K562 (cell line): ENCODE data around the gene MFN1. TPM values are rescaled to one million over a fixed set of nuclear protein-coding genes. Genes with fewer than 3 reads are reported as not detected.

Experiments
- ATAC-seq: fragments of 200-7000 bp; cut with Tn5 transposase; 3 replicates; pipeline ENCODE4 v1.9.1; 2020; ENCODE audit warnings: moderate library complexity
- BruUV-seq: library from RNA; stranded (reverse); fragments of 400-500 nt; replicated peaks from 2 replicates; lab custom pipeline; 2021; lab: Mats Ljungman, UMichigan
- CTCF ChIA-PET: fragments of 300-600 bp; formaldehyde crosslinking; extraction: SDS; loops from one replicate; lab custom pipeline; 2021; ENCODE audit warnings: low intra/inter-chr PET ratio; lab: Yijun Ruan, JAX
- POLR2A ChIA-PET: fragments of 300-600, 350-650 bp; sonication (Branson Sonifier 250); formaldehyde crosslinking; extraction: SDS; loops from one replicate; lab custom pipeline; 2021; ENCODE audit warnings: antibody characterized with exemption, inconsistent platforms; lab: Yijun Ruan, JAX
- DNase-seq, 4 experiments: peaks; one replicate each; pipeline versions ENCODE4 v3.0.0 to v3.0.0-alpha.2; 2011 to 2018; ENCODE audit warnings: low spot score in 3 of 4, mixed read lengths in 3 of 4; ENCODE audit errors: extremely low read depth in 1 of 4
- FAIRE-seq: peaks from 2 replicates; lab custom pipeline; 2011; peaks lifted over from hg19 to GRCh38; lab: Jason Lieb, UNC
- H2AFZ ChIP-seq: 2 replicates; pipeline ENCODE4 v1.6.0; 2011; ENCODE audit warnings: low read depth, low read length, control low read depth, inconsistent platforms
- H3K27ac ChIP-seq: fragments of 200-600 bp; 3 replicates; pipeline ENCODE4 v1.8.0; 2011; ENCODE audit warnings: low read depth, mild to moderate bottlenecking, control low read depth, inconsistent platforms, low read length, moderate library complexity, mixed read lengths; ENCODE audit errors: extremely low read depth
- H3K27me3 ChIP-seq, 2 experiments: fragments of 300-600 bp in 1 of 2; 2 replicates in 1 of 2; 3 replicates in 1 of 2; pipeline versions ENCODE4 v1.6.0 to v1.8.0; 2011; ENCODE audit warnings: inconsistent platforms in 2 of 2, low read length in 2 of 2, mild to moderate bottlenecking in 1 of 2, mixed read lengths in 1 of 2, moderate library complexity in 1 of 2; ENCODE audit not compliant: control insufficient read depth in 2 of 2, insufficient read depth in 2 of 2
- H3K36me3 ChIP-seq: fragments of 300-600 bp; 3 replicates; pipeline ENCODE4 v1.8.0; 2011; ENCODE audit warnings: mild to moderate bottlenecking, low read length, inconsistent platforms; ENCODE audit not compliant: control insufficient read depth, insufficient read depth
- H3K4me1 ChIP-seq, 2 experiments: fragments of 200-600 bp in 1 of 2; replicated peaks in 1 of 2; 2 replicates in 1 of 2; 3 replicates in 1 of 2; pipeline versions ENCODE4 v1.5.1 to v1.8.0; 2011; ENCODE audit warnings: inconsistent platforms in 2 of 2, low read length in 2 of 2, mild to moderate bottlenecking in 1 of 2, mixed read lengths in 1 of 2, moderate library complexity in 1 of 2; ENCODE audit not compliant: control insufficient read depth in 2 of 2, insufficient read depth in 2 of 2
- H3K4me2 ChIP-seq: 2 replicates; pipeline ENCODE4 v1.6.1; 2011; ENCODE audit warnings: low read length, control low read depth, inconsistent platforms, mixed read lengths; ENCODE audit not compliant: insufficient read depth
- H3K4me3 ChIP-seq: fragments of 200-600 bp; sonication (generic), shearing (Covaris generic); 2 replicates; pipeline ENCODE4 v1.5.1; 2016; ENCODE audit warnings: control low read depth, inconsistent platforms
- H3K79me2 ChIP-seq: fragments of 200-600 bp; 3 replicates; pipeline ENCODE4 v1.8.0; 2011; ENCODE audit warnings: low read length, inconsistent platforms; ENCODE audit not compliant: control insufficient read depth, insufficient read depth
- H3K9ac ChIP-seq, 2 experiments: 2 replicates each; pipeline versions ENCODE4 v1.6.0 to v1.6.1; 2011; ENCODE audit warnings: low read depth in 2 of 2, low read length in 2 of 2, control low read depth in 1 of 2, inconsistent platforms in 1 of 2, mild to moderate bottlenecking in 1 of 2, mixed read lengths in 1 of 2; ENCODE audit not compliant: insufficient read depth in 1 of 2
- H3K9me1 ChIP-seq: one replicate; pipeline ENCODE4 v1.6.0; 2011; ENCODE audit warnings: inconsistent platforms, mild to moderate bottlenecking, low read length, moderate library complexity; ENCODE audit not compliant: control insufficient read depth, insufficient read depth
- H3K9me3 ChIP-seq: replicated peaks from 2 replicates; pipeline ENCODE4 v1.5.1; 2011; ENCODE audit warnings: low read depth, low read length, inconsistent platforms; ENCODE audit not compliant: control insufficient read depth, insufficient read depth
- H4K20me1 ChIP-seq: replicated peaks from 2 replicates; pipeline ENCODE4 v1.6.1; 2011; ENCODE audit warnings: low read length, inconsistent platforms, mixed read lengths; ENCODE audit not compliant: control insufficient read depth, insufficient read depth
- ARID3A ChIP-seq: IDR thresholded peaks from 2 replicates; pipeline ENCODE4 v1.6.1; 2012; ENCODE audit warnings: low read depth, low read length, improper control_type of control experiment, borderline replicate concordance
- CBFA2T2 ChIP-seq: fragments of 450-650 bp; conservative IDR thresholded peaks from 2 replicates; pipeline ENCODE4 v1.6.1; 2017; ENCODE audit warnings: mild to moderate bottlenecking
- EHMT2 ChIP-seq: fragments of 450-650 bp; IDR thresholded peaks from 2 replicates; pipeline ENCODE4 v1.6.1; 2018; ENCODE audit warnings: antibody characterized with exemption
- EP400 ChIP-seq: fragments of 450-650 bp; IDR thresholded peaks from 2 replicates; pipeline ENCODE4 v1.6.1; 2017; ENCODE audit warnings: antibody characterized with exemption, mild to moderate bottlenecking, moderate library complexity
- FOXM1 ChIP-seq, 2 experiments: fragments of 450-650 bp in 1 of 2; sonication (generic) in 1 of 2; formaldehyde crosslinking in 1 of 2; IDR thresholded peaks; 2 replicates each; pipeline versions ENCODE4 v1.6.1 to v1.9.0; 2017 to 2022; ENCODE audit warnings: low read depth in 2 of 2, mild to moderate bottlenecking in 2 of 2, missing genetic modification reagents in 1 of 2, moderate library complexity in 1 of 2
- KAT7 ChIP-seq: sonication (generic); formaldehyde crosslinking; IDR thresholded peaks from 2 replicates; pipeline ENCODE4 v1.8.0; 2022; ENCODE audit warnings: missing genetic modification reagents, mild to moderate bottlenecking, borderline replicate concordance
- NR2F6 ChIP-seq: fragments of 450-650 bp; formaldehyde crosslinking; IDR thresholded peaks from 2 replicates; pipeline ENCODE4 v1.4.0; 2020; ENCODE audit warnings: mild to moderate bottlenecking
- RBM15 ChIP-seq: fragments of 200-400 bp; formaldehyde crosslinking; IDR thresholded peaks from 2 replicates; pipeline ENCODE4 v1.6.1; 2018; ENCODE audit warnings: mild to moderate bottlenecking, low read length, moderate library complexity; ENCODE audit not compliant: insufficient read depth
- RFX1 ChIP-seq: fragments of 450-650 bp; IDR thresholded peaks from 2 replicates; pipeline ENCODE4 v1.6.1; 2016; ENCODE audit warnings: mild to moderate bottlenecking, moderate library complexity
- XRCC3 ChIP-seq: fragments of 450-650 bp; IDR thresholded peaks from 2 replicates; pipeline ENCODE4 v1.6.1; 2017; ENCODE audit warnings: mild to moderate bottlenecking, moderate library complexity
- ZBTB2 ChIP-seq: fragments of 450-650 bp; IDR thresholded peaks from 2 replicates; pipeline ENCODE4 v1.6.1; 2016; ENCODE audit warnings: antibody characterized with exemption
- ZNF146 ChIP-seq: IDR thresholded peaks from one replicate; pipeline ENCODE4 v1.6.1; 2018; ENCODE audit warnings: missing compliant biosample characterization; ENCODE audit not compliant: unreplicated experiment
- ZNF174 ChIP-seq: fragments of 250-450 bp; sonication (Bioruptor Pico); IDR thresholded peaks from 2 replicates; pipeline ENCODE4 v1.4.0; 2020; ENCODE audit warnings: mild to moderate bottlenecking
- WGBS: fragments of 100-300 bp; shearing (Covaris generic); methylation state at CpG from one replicate; pipeline ENCODE4 v1.1.6; 2016; ENCODE audit warnings: low coverage, mixed read lengths; ENCODE audit not compliant: insufficient coverage; ENCODE audit errors: missing lambda C conversion rate; 5-methylcytosine and 5-hydroxymethylcytosine counted together
- in situ Hi-C: fragments of 300-500 bp; cut with MboI; formaldehyde crosslinking; loops from 4 replicates; pipeline ENCODE4 v1.15.0; 2018; ENCODE audit warnings: inconsistent platforms, mixed read lengths
- intact Hi-C: fragments of 100-400 bp; cut with micrococcal nuclease; formaldehyde crosslinking; loops from 2 replicates; pipeline ENCODE4 v1.14.2; 2022
- polyA plus RNA-seq, 8 experiments: library from polyadenylated mRNA; depleted of rRNA in 4 of 8; stranded (reverse) in 5 of 8; unstranded in 3 of 8; fragments of >200 nt; fragmentation: Nextera tagmentation in 2 of 8; fragmentation: Illumina TruSeq in 1 of 8; extraction: Ambion mirVana in 2 of 8; extraction: Trizol in 1 of 8; gene quantifications; 2 replicates each; pipeline versions ENCODE4 v1.2.1 to v1.2.3, GENCODE V29; 2011 to 2014; ENCODE audit warnings: inconsistent platforms in 1 of 8, missing spikeins in 1 of 8
- total RNA-seq, 7 experiments: library from RNA; depleted of rRNA in 6 of 7; stranded (reverse); fragments of >200 nt in 6 of 7; fragmentation: Illumina TruSeq in 2 of 7; extraction: Trizol in 2 of 7; gene quantifications; 2 replicates each; pipeline versions ENCODE4 v1.2.1 to v1.2.3, GENCODE V29; 2011 to 2021; ENCODE audit warnings: low replicate concordance in 1 of 7

The MFN1 gene
- total and polyA plus RNA-seq, 9 of the 15 experiments (the other 6 are each of a cell fraction or from before 2014, with no cell fraction given), result 10.5 to 42.7 (median 22.6) TPM

- no peak for DNase-seq
- Histone ChIP-seq H3K27ac (no peak overlapping the region), H3K4me2 (no peak overlapping the region), H2AFZ (peak overlapping the region; percentile 41)
- peak; percentile 69 for TF ChIP-seq RFX1
- TF ChIP-seq FOXM1 (IDR thresholded peaks at IDR 0.05; ENCODE audit: low read depth), result no peak
- no peak for TF ChIP-seq FOXM1 (CRISPR knock-in tag; IDR thresholded peaks at IDR 0.05; ENCODE audit: low read depth)
- TF ChIP-seq, all 486 proteins: peak for 1
- H3K27me3 ChIP-seq, result no peaks in the 10 kb centered on the region
- H3K36me3 ChIP-seq, result no peaks in the 10 kb centered on the region; the same call in 1 of the 3 replicates
- H4K20me1 ChIP-seq, result no peaks in the 10 kb centered on the region
- no peak overlapping the region for H3K4me3 ChIP-seq
- POLR2A ChIA-PET, result interaction anchor here (0.6 kb wide), 1 partner anchor 428 kb away, joined by 3 read pairs; no protein-coding TSS in a partner anchor
- 52% methylated on average over 5 of the region's 5 CpGs for WGBS
- intact Hi-C loops, result no loop called here
- no peak overlapping the region for H3K9ac ChIP-seq
- no peaks in the 10 kb centered on the region for H3K9me1 ChIP-seq
- in situ Hi-C loops, result no loop called here
- no TSS peak for BruUV-seq
- CTCF ChIA-PET, result no interaction called here
- no peak for FAIRE-seq
- no peak for ATAC-seq
- H3K79me2 ChIP-seq, result no peaks in the 10 kb centered on the region
- peaks cover 11% of the 10 kb centered on the region; the same call in 1 of the 2 replicates for H3K9me3 ChIP-seq
- peaks cover 8 to 9% of the 10 kb centered on the region in 2 experiments; a peak in 3 of 5 replicates for H3K4me1 ChIP-seq
These were observed 49.4 kb upstream of the MFN1 start for GRCh38 chr3:179297971-179298725.

- in situ Hi-C loops, result no loop called here
- Histone ChIP-seq H3K4me3 (no peak overlapping the region), H3K4me1 (peaks cover 9 to 13% of the 10 kb centered on the region in 2 experiments; a peak in 3 of 5 replicates), H3K36me3 (no peaks in the 10 kb centered on the region; the same call in 1 of the 3 replicates), H3K9ac (no peak overlapping the region), H3K27ac (no peak overlapping the region), H3K79me2 (no peaks in the 10 kb centered on the region), H2AFZ (no peak overlapping the region), H3K9me3 (peaks cover 11% of the 10 kb centered on the region; the same call in 1 of the 2 replicates), H3K4me2 (no peak overlapping the region), H4K20me1 (no peaks in the 10 kb centered on the region), H3K9me1 (no peaks in the 10 kb centered on the region), H3K27me3 (no peaks in the 10 kb centered on the region)
- 62% methylated on average over 2 of the region's 2 CpGs for WGBS
- FAIRE-seq (no peak), DNase-seq (no peak), ATAC-seq (no peak)
- ChIA-PET CTCF (no interaction called here), POLR2A (no interaction called here)
- intact Hi-C loops, result no loop called here
- BruUV-seq, result no TSS peak
- TF ChIP-seq ZBTB2 (no peak), EHMT2 (no peak), RBM15 (no peak), CBFA2T2 (no peak), ZNF146 (CRISPR knock-in tag) (peak; percentile 81), XRCC3 (no peak), EP400 (no peak), ARID3A (no peak), KAT7 (CRISPR knock-in tag) (no peak), ZNF174 (CRISPR knock-in tag) (no peak), NR2F6 (CRISPR knock-in tag) (no peak)
These were observed 48.2 kb upstream of the MFN1 start for GRCh38 chr3:179299316-179299715.
